ENCODE data around the gene FARP2.

Gene FARP2

DNA sequence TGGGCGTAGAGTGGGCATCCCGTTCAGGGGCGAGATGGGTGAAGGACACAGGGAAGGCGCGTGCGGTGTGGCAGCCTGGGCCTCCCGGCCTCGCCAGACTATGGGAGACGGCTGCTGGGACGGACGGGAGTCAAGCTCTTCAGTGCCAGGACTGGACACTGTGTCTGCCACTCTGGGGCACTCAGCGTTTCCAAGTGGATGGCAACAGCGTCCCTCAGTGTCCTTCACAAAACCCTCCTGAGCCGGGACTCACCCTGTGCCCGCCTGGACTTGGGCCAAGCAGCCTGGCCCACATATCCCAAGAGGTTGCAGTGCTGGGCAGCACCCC lies 186.2 kb downstream of the FARP2 start:
- no peaks in the 10 kb centered on the region for H3K36me3 ChIP-seq (ENCODE audit: control insufficient read depth in 1 of 2, insufficient read depth in 2 of 2, low read length in 2 of 2)
- no peaks in the 10 kb centered on the region for H3K9me3 ChIP-seq (ENCODE audit: control insufficient read depth in 1 of 2, low read length in 2 of 2)
- no peak overlapping the region for H3K27ac ChIP-seq (ENCODE audit: low read length)
- H3K27me3 ChIP-seq (ENCODE audit: low read depth, low read length), result peaks cover 12% of the 10 kb centered on the region
- H3K4me1 ChIP-seq (ENCODE audit: control insufficient read depth in 1 of 2, insufficient read depth in 2 of 2, low read length in 2 of 2), result peaks cover 0 to 15% of the 10 kb centered on the region in 2 donors
- no peak overlapping the region for H3K4me3 ChIP-seq (ENCODE audit: low read depth in 1 of 2, low read length in 2 of 2)
